ENCODE measurements around the gene IER2. TPM values are rescaled to one million over a fixed set of nuclear protein-coding genes. Genes with fewer than 3 reads are reported as not detected.
"Not testable (repeated sequence)": the region's sequence is repeated elsewhere in the genome, so short reads cannot be mapped to it uniquely, and the experiment has no call there.

The IER2 gene
- total RNA-seq, 1 experiment from 2014 or later, result 80.1 TPM

GRCh38 chr19:13130886-13131490 is 19.2 kb upstream of the IER2 start:
- no peak for DNase-seq
- H3K27me3 ChIP-seq, result no peaks in the 10 kb centered on the region
- peaks cover 89% of the 10 kb centered on the region for H3K36me3 ChIP-seq
- no peak overlapping the region for H3K4me3 ChIP-seq
- H3K9me3 ChIP-seq, result no peaks in the 10 kb centered on the region

GRCh38 chr19:13132471-13133180 is 17.6 kb upstream of the IER2 start:
- no peaks in the 10 kb centered on the region for H3K27me3 ChIP-seq
- H3K9me3 ChIP-seq, result no peaks in the 10 kb centered on the region
- no peak overlapping the region for H3K4me3 ChIP-seq
- peaks cover 92% of the 10 kb centered on the region for H3K36me3 ChIP-seq
- no peak for DNase-seq

- H3K4me3 ChIP-seq, result no peak overlapping the region
- no peak for DNase-seq
- H3K9me3 ChIP-seq, result no peaks in the 10 kb centered on the region
- no peaks in the 10 kb centered on the region for H3K27me3 ChIP-seq
- H3K36me3 ChIP-seq, result peaks cover 92% of the 10 kb centered on the region
These were observed 16.9 kb upstream of the IER2 start for GRCh38 chr19:13133241-13133870.

- no peaks in the 10 kb centered on the region for H3K9me3 ChIP-seq
- no peaks in the 10 kb centered on the region for H3K27me3 ChIP-seq
- H3K36me3 ChIP-seq, result peaks cover 89% of the 10 kb centered on the region
- H3K4me3 ChIP-seq, result no peak overlapping the region
- DNase-seq, result no peak
These were observed 15.6 kb upstream of the IER2 start for GRCh38 chr19:13134626-13135025.

GRCh38 chr19:13135068-13136062 is 14.8 kb upstream of the IER2 start:
- Histone ChIP-seq H3K27me3 (no peaks in the 10 kb centered on the region), H3K36me3 (peaks cover 84% of the 10 kb centered on the region), H3K4me3 (no peak overlapping the region), H3K9me3 (no peaks in the 10 kb centered on the region)
- no peak for DNase-seq

- Histone ChIP-seq H3K9me3 (no peaks in the 10 kb centered on the region), H3K27me3 (no peaks in the 10 kb centered on the region), H3K36me3 (peaks cover 81% of the 10 kb centered on the region), H3K4me3 (no peak overlapping the region)
- DNase-seq, result no peak
These were observed 12.9 kb upstream of the IER2 start for GRCh38 chr19:13137290-13137794.

GRCh38 chr19:13138171-13138915 is 11.9 kb upstream of the IER2 start:
- Histone ChIP-seq H3K27me3 (no peaks in the 10 kb centered on the region), H3K36me3 (peaks cover 77% of the 10 kb centered on the region), H3K9me3 (no peaks in the 10 kb centered on the region), H3K4me3 (no peak overlapping the region)
- no peak for DNase-seq

GRCh38 chr19:13138916-13139198 is 11.4 kb upstream of the IER2 start:
- Histone ChIP-seq H3K4me3 (no peak overlapping the region), H3K36me3 (peaks cover 75% of the 10 kb centered on the region), H3K9me3 (no peaks in the 10 kb centered on the region), H3K27me3 (no peaks in the 10 kb centered on the region)
- DNase-seq, result no peak

GRCh38 chr19:13139633-13140311 is 10.4 kb upstream of the IER2 start:
- H3K36me3 ChIP-seq, result peaks cover 75% of the 10 kb centered on the region
- no peaks in the 10 kb centered on the region for H3K27me3 ChIP-seq
- no peak overlapping the region for H3K4me3 ChIP-seq
- no peaks in the 10 kb centered on the region for H3K9me3 ChIP-seq
- no peak for DNase-seq

GRCh38 chr19:13146763-13147563 is 3.2 kb upstream of the IER2 start:
- no peak for DNase-seq

GRCh38 chr19:13149173-13149627 is 1.0 kb upstream of the IER2 start:
- H3K9me3 ChIP-seq, H3K27me3 ChIP-seq, DNase-seq: not testable (repeated sequence)
- Histone ChIP-seq H3K4me3 (peak overlapping the region; percentile 92), H3K36me3 (peaks cover 52% of the 10 kb centered on the region)

More at GRCh38 chr19:13146763-13147563, 3.2 kb upstream of the IER2 start:
- no peaks in the 10 kb centered on the region for H3K27me3 ChIP-seq
- no peaks in the 10 kb centered on the region for H3K9me3 ChIP-seq
- no peak overlapping the region for H3K4me3 ChIP-seq
- peaks cover 48% of the 10 kb centered on the region for H3K36me3 ChIP-seq

- Histone ChIP-seq H3K36me3 (peaks cover 52% of the 10 kb centered on the region), H3K27me3 (no peaks in the 10 kb centered on the region), H3K9me3 (no peaks in the 10 kb centered on the region), H3K4me3 (peak overlapping the region; percentile 92)
- peak; percentile 85 for DNase-seq
These were observed 504 bp upstream of the IER2 start for GRCh38 chr19:13149628-13150186.

- H3K9me3 ChIP-seq, result no peaks in the 10 kb centered on the region
- H3K36me3 ChIP-seq, result peaks cover 54% of the 10 kb centered on the region
- H3K27me3 ChIP-seq, result no peaks in the 10 kb centered on the region
- peak overlapping the region; percentile 92 for H3K4me3 ChIP-seq
- no peak for DNase-seq
These were observed 857 bp downstream of the IER2 start for GRCh38 chr19:13150931-13151604.
